H9 (cell line): Measurements from ENCODE around the gene UBE2G1. TPM values are rescaled to one million over a fixed set of nuclear protein-coding genes. Genes with fewer than 3 reads are reported as not detected.
"Not testable (repeated sequence)": the region's sequence is repeated elsewhere in the genome, so short reads cannot be mapped to it uniquely, and the experiment has no call there.

Experiments
- DNase-seq: peaks from one replicate; pipeline ENCODE4 v3.0.0-alpha.2; 2017
- H2AFZ ChIP-seq: one replicate; pipeline ENCODE4 v1.6.1; 2013; ENCODE audit warnings: mild to moderate bottlenecking, low read length, control low read depth, moderate library complexity
- H2AK5ac ChIP-seq: 2 replicates; pipeline ENCODE4 v1.6.1; 2013; ENCODE audit warnings: low read length, control low read depth, mixed read lengths; ENCODE audit not compliant: insufficient read length
- H2BK120ac ChIP-seq: one replicate; pipeline ENCODE4 v1.6.1; 2013; ENCODE audit warnings: low read depth, mild to moderate bottlenecking, low read length, control low read depth, inconsistent platforms; ENCODE audit not compliant: poor library complexity, severe bottlenecking
- H2BK12ac ChIP-seq: 2 replicates; pipeline ENCODE4 v1.6.1; 2013; ENCODE audit warnings: low read length, control low read depth, mixed read lengths, low read depth; ENCODE audit not compliant: insufficient read length
- H2BK15ac ChIP-seq: 2 replicates; pipeline ENCODE4 v1.6.1; 2013; ENCODE audit warnings: low read depth, low read length, control low read depth
- H2BK20ac ChIP-seq: one replicate; pipeline ENCODE4 v1.6.1; 2013; ENCODE audit warnings: low read depth, mild to moderate bottlenecking, low read length, control low read depth, inconsistent platforms; ENCODE audit not compliant: poor library complexity, severe bottlenecking
- H2BK5ac ChIP-seq: 2 replicates; pipeline ENCODE4 v1.6.1; 2013; ENCODE audit warnings: low read length, control low read depth, mixed read lengths; ENCODE audit not compliant: insufficient read length
- H3K14ac ChIP-seq: 2 replicates; pipeline ENCODE4 v1.6.1; 2013; ENCODE audit warnings: low read length, control low read depth; ENCODE audit not compliant: insufficient read depth
- H3K18ac ChIP-seq: 2 replicates; pipeline ENCODE4 v1.6.1; 2013; ENCODE audit warnings: low read depth, mild to moderate bottlenecking, mixed read lengths, low read length, control low read depth; ENCODE audit not compliant: insufficient read length
- H3K23ac ChIP-seq: 2 replicates; pipeline ENCODE4 v1.6.1; 2013; ENCODE audit warnings: low read length, control low read depth, mixed read lengths, low read depth; ENCODE audit not compliant: insufficient read length
- H3K23me2 ChIP-seq: 2 replicates; pipeline ENCODE4 v1.6.1; 2013; ENCODE audit warnings: low read depth, mild to moderate bottlenecking, mixed read lengths, low read length, control low read depth; ENCODE audit not compliant: insufficient read length, poor library complexity, severe bottlenecking
- H3K27ac ChIP-seq: 2 replicates; pipeline ENCODE4 v1.5.1; 2013; ENCODE audit warnings: low read length, control low read depth, mixed read lengths, low read depth; ENCODE audit not compliant: insufficient read length
- H3K27me3 ChIP-seq: 2 replicates; pipeline ENCODE4 v1.6.1; 2013; ENCODE audit warnings: low read length, control low read depth, inconsistent platforms; ENCODE audit not compliant: insufficient read depth
- H3K4ac ChIP-seq: 2 replicates; pipeline ENCODE4 v1.6.1; 2013; ENCODE audit warnings: low read depth, mild to moderate bottlenecking, control low read depth, inconsistent platforms, low read length, moderate library complexity
- H3K4me1 ChIP-seq: 2 replicates; pipeline ENCODE4 v1.6.1; 2013; ENCODE audit warnings: low read length, control low read depth, inconsistent platforms; ENCODE audit not compliant: insufficient read depth
- H3K4me2 ChIP-seq: 2 replicates; pipeline ENCODE4 v1.6.1; 2013; ENCODE audit warnings: low read length, control low read depth, mixed read lengths; ENCODE audit not compliant: insufficient read length, insufficient read depth
- H3K56ac ChIP-seq: 2 replicates; pipeline ENCODE4 v1.6.1; 2013; ENCODE audit warnings: low read depth, mild to moderate bottlenecking, mixed read lengths, low read length, control low read depth; ENCODE audit not compliant: insufficient read length
- H3K79me1 ChIP-seq: 2 replicates; pipeline ENCODE4 v1.6.1; 2013; ENCODE audit warnings: low read depth, mild to moderate bottlenecking, moderate library complexity, low read length, control low read depth, inconsistent platforms; ENCODE audit not compliant: insufficient read depth, poor library complexity, severe bottlenecking
- H3K79me2 ChIP-seq: 2 replicates; pipeline ENCODE4 v1.6.1; 2013; ENCODE audit warnings: low read length, control low read depth, inconsistent platforms; ENCODE audit not compliant: insufficient read depth
- H3K9ac ChIP-seq: 2 replicates; pipeline ENCODE4 v1.6.1; 2013; ENCODE audit warnings: low read length, control low read depth, mixed read lengths; ENCODE audit not compliant: insufficient read length; ENCODE audit errors: extremely low read depth
- H3K9me3 ChIP-seq: one replicate; pipeline ENCODE4 v1.6.1; 2013; ENCODE audit warnings: low read depth, low read length, inconsistent platforms; ENCODE audit not compliant: control insufficient read depth
- H3T11ph ChIP-seq: one replicate; pipeline ENCODE4 v1.6.1; 2013; ENCODE audit warnings: mild to moderate bottlenecking, low read length, control low read depth, inconsistent platforms
- H4K20me1 ChIP-seq: one replicate; pipeline ENCODE4 v1.6.1; 2013; ENCODE audit not compliant: control insufficient read depth, insufficient read length, insufficient read depth
- H4K5ac ChIP-seq: 2 replicates; pipeline ENCODE4 v1.6.1; 2013; ENCODE audit warnings: low read depth, mild to moderate bottlenecking, mixed read lengths, low read length, control low read depth; ENCODE audit not compliant: insufficient read length
- H4K8ac ChIP-seq: replicated peaks from 2 replicates; pipeline ENCODE4 v1.6.1; 2013; ENCODE audit warnings: low read length, control low read depth, mixed read lengths, low read depth; ENCODE audit not compliant: insufficient read length
- H4K91ac ChIP-seq: 2 replicates; pipeline ENCODE4 v1.6.1; 2013; ENCODE audit warnings: low read depth, mild to moderate bottlenecking, moderate library complexity, mixed read lengths, low read length, control low read depth; ENCODE audit not compliant: insufficient read length
- H3K27ac Mint-ChIP-seq, 3 experiments: 2 replicates in 2 of 3; 3 replicates in 1 of 3; pipeline ENCODE4 v1.8.0; 2020 to 2021; ENCODE audit warnings: mixed read lengths in 3 of 3, mild to moderate bottlenecking in 1 of 3, moderate library complexity in 1 of 3
- H3K27me3 Mint-ChIP-seq: 2 replicates; pipeline ENCODE4 v1.8.0; 2021; ENCODE audit warnings: low read depth, mild to moderate bottlenecking, moderate library complexity, mixed read lengths
- H3K36me3 Mint-ChIP-seq, 3 experiments: 2 replicates in 2 of 3; 3 replicates in 1 of 3; pipeline ENCODE4 v1.8.0; 2020 to 2021; ENCODE audit warnings: low read depth in 3 of 3, mixed read lengths in 3 of 3; ENCODE audit not compliant: insufficient read depth in 1 of 3
- H3K4me1 Mint-ChIP-seq, 2 experiments: 2 replicates each; pipeline ENCODE4 v1.8.0; 2020; ENCODE audit warnings: mixed read lengths in 2 of 2
- H3K4me3 Mint-ChIP-seq, 2 experiments: 2 replicates in 1 of 2; 3 replicates in 1 of 2; pipeline ENCODE4 v1.8.0; 2020 to 2021; ENCODE audit warnings: mild to moderate bottlenecking in 2 of 2, mixed read lengths in 2 of 2, moderate library complexity in 1 of 2
- H3K9me3 Mint-ChIP-seq, 2 experiments: 2 replicates in 1 of 2; 3 replicates in 1 of 2; pipeline ENCODE4 v1.8.0; 2020; ENCODE audit warnings: mild to moderate bottlenecking in 2 of 2, mixed read lengths in 2 of 2, moderate library complexity in 1 of 2
- CTCF ChIP-seq: fragments of 200-600 bp; sonication (generic); conservative IDR thresholded peaks from 3 replicates; pipeline ENCODE4 v1.8.0; 2021; ENCODE audit warnings: antibody characterized with exemption, mild to moderate bottlenecking
- WGBS: extraction: QIAGEN DNeasy Blood & Tissue Kit; methylation state at CpG from one replicate; pipeline ENCODE4 v1.1.7; 2013; ENCODE audit warnings: missing lambda C conversion rate, low lambda C conversion rate, mixed read lengths; ENCODE audit not compliant: insufficient read length; ENCODE audit errors: extremely low coverage; 5-methylcytosine and 5-hydroxymethylcytosine counted together
- total RNA-seq: library from RNA; stranded (reverse); gene quantifications from 2 replicates; pipeline ENCODE4 v1.2.1, GENCODE V29; 2021

UBE2G1 gene
- total RNA-seq, 1 experiment from 2014 or later, result 188 TPM

GRCh38 chr17:4378626-4379025 lies 12.2 kb upstream of the UBE2G1 start:
- no peaks in the 10 kb centered on the region for H4K20me1 ChIP-seq
- Mint-ChIP-seq H3K36me3 (no peaks in the 10 kb centered on the region), H3K9me3 (no peaks in the 10 kb centered on the region), H3K27ac (no peak overlapping the region), H3K27me3 (peaks cover 2% of the 10 kb centered on the region), H3K4me3 (no peak overlapping the region), H3K4me1 (peaks cover 12 to 14% of the 10 kb centered on the region in 2 experiments)
- no peak overlapping the region for H4K5ac ChIP-seq
- H2BK120ac ChIP-seq, result no peak overlapping the region
- no peak overlapping the region for H3K14ac ChIP-seq
- no peak overlapping the region for H3K27ac ChIP-seq
- no peak overlapping the region for H3K18ac ChIP-seq
- H4K91ac ChIP-seq, result no peak overlapping the region
- H3K4ac ChIP-seq, result no peak overlapping the region
- H3K23me2 ChIP-seq, result no peaks in the 10 kb centered on the region
- no peaks in the 10 kb centered on the region for H3K79me1 ChIP-seq
- H2BK20ac ChIP-seq, result no peak overlapping the region
- H2BK5ac ChIP-seq, result no peak overlapping the region
- H3K9ac ChIP-seq, result no peak overlapping the region
- no peak for DNase-seq
- no peak overlapping the region for H3K4me2 ChIP-seq
- no peak overlapping the region for H4K8ac ChIP-seq
- H3K23ac ChIP-seq, result no peak overlapping the region
- no peaks in the 10 kb centered on the region for H3K9me3 ChIP-seq
- no peaks in the 10 kb centered on the region for H3K4me1 ChIP-seq
- H3K56ac ChIP-seq, result no peak overlapping the region
- no peaks in the 10 kb centered on the region for H3K27me3 ChIP-seq
- H2AK5ac ChIP-seq, result no peak overlapping the region
- no peak overlapping the region for H2BK15ac ChIP-seq
- WGBS, result no CpG with 5 or more reads among the region's 1 CpG
- no peak for TF ChIP-seq CTCF
- H2AFZ ChIP-seq, result no peak overlapping the region
- no peak overlapping the region for H3T11ph ChIP-seq
- H3K79me2 ChIP-seq, result no peaks in the 10 kb centered on the region
- H2BK12ac ChIP-seq, result no peak overlapping the region

GRCh38 chr17:4377247-4377646 lies 10.8 kb upstream of the UBE2G1 start:
- H2BK12ac ChIP-seq, H3K79me2 ChIP-seq, H3K9ac ChIP-seq, H3K23me2 ChIP-seq, H3K27ac ChIP-seq, H3K27me3 Mint-ChIP-seq, H2BK5ac ChIP-seq, H3K27me3 ChIP-seq, H2BK20ac ChIP-seq, H3K9me3 ChIP-seq, H3K79me1 ChIP-seq, H4K8ac ChIP-seq, H3K9me3 Mint-ChIP-seq, DNase-seq, H4K91ac ChIP-seq, H2AFZ ChIP-seq, H3K36me3 Mint-ChIP-seq, H3K18ac ChIP-seq, H3K56ac ChIP-seq, H2BK15ac ChIP-seq, H3K14ac ChIP-seq, H3K4ac ChIP-seq, H3K23ac ChIP-seq, H2BK120ac ChIP-seq, H3K4me3 Mint-ChIP-seq, H4K5ac ChIP-seq, H2AK5ac ChIP-seq, H3T11ph ChIP-seq, H4K20me1 ChIP-seq, H3K4me2 ChIP-seq, H3K4me1 ChIP-seq: not testable (repeated sequence)
- no CpG with 5 or more reads among the region's 7 CpGs for WGBS
- H3K27ac Mint-ChIP-seq, result peak overlapping the region in 1 of 3 experiments; percentile 90; a peak in 2 of 7 replicates
- peaks cover 12 to 18% of the 10 kb centered on the region in 2 experiments for H3K4me1 Mint-ChIP-seq
